GM19099 (cell line): ENCODE measurements around the gene SKAP1.

ENCODE experiments used
- POLR2A ChIP-seq: IDR thresholded peaks from 3 replicates; pipeline ENCODE4 v1.6.1; 2011; ENCODE audit warnings: low read depth; ENCODE audit not compliant: insufficient read length; ENCODE audit errors: extremely low read depth

Gene SKAP1

DNA sequence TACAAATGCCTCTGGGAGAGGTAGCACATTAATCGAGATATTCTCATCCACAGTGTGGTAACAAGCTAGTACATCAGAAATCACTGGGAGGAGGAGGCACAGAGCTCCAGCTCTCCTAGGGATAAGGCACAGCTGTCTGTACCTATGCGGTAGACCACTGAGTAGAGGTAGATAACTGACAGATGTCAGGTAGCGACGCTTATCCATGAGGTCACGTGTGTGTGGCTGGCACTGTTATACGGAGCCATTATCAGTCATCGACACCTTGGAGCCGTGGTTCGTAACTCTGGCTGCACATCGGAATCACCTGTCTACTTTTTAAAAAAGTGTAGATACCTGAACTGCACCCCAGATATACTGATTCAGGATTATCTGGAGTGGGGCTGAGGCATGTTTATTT, 220.0 kb downstream of the SKAP1 start:
- TF ChIP-seq POLR2A: no peak

DNA sequence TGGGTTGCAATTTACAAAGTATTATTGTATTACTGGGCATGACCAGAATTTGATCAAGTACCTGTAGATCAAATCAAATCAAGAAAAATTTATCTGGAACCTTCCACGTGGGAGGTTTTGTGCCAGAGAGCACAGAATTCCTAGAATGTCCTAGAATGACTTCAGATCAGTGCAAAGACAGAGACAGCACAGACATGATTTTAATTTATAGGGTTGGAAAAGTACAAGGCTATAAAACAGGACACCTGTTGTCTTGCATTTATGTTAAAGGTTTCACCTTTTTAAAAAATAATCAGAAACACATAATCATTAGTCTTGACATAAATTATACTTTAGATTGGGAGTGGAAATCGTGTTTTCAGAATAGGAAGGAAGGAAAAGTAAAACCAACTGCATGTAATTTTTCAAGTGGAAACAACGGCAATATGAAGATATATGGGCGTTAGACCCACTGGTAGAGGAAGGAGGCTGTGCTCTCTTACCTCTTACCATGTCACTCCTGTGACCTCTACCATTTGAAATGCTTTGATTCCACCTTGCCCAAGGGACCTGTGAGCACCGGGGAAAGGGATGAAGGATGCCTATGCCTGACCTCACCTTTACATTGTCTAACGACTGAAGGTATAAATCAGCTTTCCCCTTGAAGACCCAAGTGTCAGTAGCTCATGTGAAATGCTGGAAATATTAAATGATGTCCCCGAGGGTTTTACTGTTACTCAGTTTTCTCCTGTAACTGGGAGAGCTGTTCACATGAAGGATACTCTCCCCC, 222.1 kb downstream of the SKAP1 start:
- no peak for TF ChIP-seq POLR2A

DNA sequence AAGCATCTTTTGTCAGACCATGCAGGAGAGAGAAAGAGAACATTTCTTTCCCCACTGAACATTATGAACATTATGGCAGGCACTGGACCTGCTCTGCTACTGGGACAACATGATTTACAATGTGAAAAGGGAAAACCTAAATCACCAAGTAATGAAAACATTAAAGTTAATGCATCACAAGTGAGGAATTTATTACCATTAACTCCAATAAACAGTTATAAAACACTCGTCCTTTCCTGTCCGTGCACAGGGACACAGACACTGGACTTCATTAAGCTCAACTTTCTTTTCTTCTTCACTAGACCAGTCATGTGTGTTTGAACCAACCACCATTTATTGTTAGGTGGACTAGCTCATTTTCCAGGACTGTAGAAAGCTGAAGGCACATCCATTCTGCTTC, 227.1 kb downstream of the SKAP1 start:
- no peak for TF ChIP-seq POLR2A

DNA sequence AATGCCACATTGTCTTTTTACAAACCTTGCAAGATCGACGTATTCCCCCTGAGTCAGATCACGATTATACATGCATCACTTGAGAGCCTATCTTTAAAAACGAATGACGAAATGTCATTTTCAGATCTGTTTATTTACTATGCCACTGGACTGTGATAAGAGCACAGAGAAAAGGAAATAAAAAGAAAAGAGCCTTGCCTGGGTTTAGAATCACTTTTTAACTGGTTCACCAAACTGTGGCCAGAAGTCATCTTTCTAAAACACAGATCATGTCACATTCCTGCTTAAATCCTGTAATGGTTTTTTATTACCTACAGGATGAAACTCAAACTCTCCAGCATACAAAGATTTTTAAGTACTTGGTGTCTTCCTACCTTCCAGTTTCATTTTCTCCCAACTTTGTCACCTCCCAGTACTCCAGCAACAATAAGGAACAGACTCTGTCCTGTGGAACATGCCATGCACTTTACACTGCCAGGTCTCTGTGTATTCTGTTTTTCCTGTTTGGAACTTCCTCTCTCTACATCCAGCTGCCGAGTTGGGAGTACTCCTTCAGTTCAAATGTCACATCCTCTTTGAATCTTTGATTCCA, 231.0 kb downstream of the SKAP1 start:
- TF ChIP-seq POLR2A: no peak

DNA sequence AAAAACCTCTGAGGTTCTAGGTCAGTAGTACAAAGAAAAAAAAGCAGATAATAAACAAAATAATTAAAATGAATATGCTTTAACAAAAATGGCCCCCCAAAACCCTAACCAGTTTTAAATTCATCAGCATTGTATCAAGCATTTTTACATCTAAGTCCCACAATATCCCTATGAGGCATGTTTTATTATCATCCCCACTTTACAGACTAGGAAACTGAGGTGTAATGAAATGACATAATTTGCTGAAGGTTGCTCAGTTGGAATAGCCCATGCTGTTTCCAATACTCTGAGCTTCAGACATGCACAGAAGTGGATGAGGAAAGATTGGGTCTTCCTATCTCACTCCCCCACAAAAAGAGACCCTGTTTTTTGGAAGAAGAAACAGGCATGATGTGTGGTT, 234.1 kb downstream of the SKAP1 start:
- TF ChIP-seq POLR2A: no peak

DNA sequence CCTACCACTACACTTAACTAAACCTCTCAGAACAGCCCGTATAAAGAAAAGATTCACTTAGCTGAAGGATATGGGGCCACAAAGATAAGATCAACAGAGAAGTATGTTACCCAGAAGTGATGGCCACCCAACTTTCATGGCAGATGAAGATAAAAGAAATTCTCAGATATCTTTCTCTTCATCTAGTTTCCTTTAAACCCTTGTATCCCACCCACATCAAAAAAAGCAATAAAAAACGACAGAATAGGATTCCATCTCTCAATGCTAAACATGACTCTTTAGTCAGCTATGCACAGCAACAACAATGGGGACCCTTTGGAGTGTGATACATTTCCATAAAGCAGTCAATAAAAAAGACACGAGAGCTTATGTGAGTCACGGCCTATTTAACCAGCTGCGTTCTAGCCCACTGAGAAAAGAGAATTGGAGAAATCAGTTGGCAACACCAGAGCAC, 235.9 kb downstream of the SKAP1 start:
- no peak for TF ChIP-seq POLR2A

DNA sequence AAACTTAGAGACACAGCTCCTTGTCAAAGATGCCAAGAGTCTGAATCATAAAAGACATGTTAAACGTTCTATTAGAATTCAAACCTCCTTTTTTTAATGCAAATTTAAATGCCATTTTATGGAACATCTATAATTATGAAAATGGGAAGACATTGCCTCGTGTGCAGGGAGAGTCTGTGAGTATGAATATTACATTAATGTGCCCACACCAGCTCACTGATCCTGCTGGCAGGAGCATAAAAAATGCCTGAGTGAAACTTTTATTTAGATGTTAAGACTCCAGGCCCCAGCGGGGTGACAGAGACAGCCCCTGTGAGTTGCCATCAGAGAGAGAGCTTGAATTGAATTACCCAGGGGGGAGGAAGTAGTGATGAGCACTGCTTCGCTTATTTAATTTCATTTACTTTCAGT, 237.7 kb downstream of the SKAP1 start:
- TF ChIP-seq POLR2A: no peak

DNA sequence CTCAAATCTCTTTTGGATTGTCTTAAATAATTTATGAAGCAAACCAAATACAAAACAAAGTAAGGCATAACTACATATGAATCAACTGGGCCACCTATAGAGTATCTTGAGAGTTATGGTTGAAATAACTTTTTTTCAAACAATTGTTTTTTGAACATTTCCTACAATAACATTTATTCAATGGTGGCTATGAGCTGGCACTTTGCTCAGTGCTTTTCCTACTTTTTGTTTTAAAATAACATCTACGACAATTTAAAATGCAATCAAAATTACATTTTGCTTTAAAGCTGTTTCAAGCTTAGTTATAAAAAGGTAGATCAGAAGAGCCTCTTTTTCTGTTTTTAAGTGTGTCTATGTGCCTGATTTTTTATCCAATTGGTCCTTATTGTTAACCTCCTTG, 238.7 kb downstream of the SKAP1 start:
- no peak for TF ChIP-seq POLR2A

DNA sequence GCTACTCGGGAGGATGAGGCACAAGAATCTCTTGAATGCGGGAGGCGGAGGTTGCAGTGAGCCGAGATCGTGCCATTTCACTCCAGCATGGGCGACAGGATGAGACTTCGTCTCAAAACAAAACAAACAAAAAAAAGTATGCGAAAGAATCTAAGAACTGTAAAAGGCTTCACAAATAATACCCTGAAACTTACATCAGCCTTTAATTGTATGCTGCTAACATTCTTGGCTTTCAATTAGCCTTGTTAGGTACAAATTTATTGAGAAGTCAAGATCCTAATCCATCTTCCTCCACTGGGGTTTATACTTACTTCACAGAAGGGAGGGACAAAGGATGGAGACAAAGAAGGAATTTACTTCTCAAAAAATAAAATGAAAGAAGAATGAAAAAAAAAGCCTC, 239.1 kb downstream of the SKAP1 start:
- no peak for TF ChIP-seq POLR2A

DNA sequence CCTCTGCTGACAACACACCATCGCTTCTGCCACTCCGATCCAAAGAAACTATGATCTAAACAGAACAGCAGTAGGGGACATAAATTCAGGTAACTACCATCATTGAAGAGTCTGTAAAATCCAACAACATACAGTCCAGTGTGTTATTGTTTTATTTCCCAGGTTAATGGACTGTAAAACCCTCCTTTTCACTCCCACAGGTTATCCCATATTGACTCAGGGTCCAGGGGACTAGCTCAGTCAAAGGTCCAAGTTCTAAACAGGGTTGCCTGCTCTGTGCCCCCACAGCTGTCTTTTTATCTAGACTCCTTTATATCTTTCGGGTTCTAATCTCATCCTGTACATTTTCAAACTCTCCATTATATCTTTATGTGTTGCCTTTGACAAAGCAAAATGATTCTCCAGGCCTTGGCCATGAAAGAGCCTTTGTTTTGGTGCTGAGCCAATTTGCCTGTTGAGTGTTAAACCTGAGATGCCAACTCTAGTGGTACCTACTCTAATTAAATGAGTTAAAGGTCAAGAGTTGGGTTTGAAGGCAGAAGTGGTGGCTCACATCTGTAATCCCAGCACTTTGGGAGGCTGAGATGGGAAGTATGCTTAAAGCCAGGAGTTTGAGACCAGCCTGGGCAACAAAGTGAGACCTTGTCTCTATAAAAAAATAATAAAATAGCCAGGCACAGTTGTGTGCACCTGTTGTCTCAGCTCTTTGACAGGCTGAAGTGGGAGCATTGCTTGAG, 242.0 kb downstream of the SKAP1 start:
- TF ChIP-seq POLR2A: no peak

DNA sequence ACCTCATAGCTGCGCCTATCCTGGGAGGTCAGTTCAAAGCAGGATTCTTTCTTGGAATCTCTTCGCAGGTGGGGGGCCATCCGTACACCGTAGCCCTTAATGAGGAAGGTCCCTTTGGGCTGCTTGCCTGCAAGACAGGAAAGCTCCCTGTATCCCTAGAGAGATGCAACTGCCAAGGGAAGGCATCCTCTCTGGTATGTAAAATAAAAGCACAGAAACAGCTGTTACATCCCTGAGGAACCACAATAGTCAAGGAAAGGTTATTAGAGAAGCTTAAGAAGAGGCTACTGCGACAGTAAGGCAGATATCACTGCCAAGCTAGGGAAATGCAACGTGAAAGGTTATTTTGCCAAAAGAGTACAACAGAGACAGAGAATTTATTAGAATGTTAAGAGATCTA, 245.3 kb downstream of the SKAP1 start:
- TF ChIP-seq POLR2A: no peak

DNA sequence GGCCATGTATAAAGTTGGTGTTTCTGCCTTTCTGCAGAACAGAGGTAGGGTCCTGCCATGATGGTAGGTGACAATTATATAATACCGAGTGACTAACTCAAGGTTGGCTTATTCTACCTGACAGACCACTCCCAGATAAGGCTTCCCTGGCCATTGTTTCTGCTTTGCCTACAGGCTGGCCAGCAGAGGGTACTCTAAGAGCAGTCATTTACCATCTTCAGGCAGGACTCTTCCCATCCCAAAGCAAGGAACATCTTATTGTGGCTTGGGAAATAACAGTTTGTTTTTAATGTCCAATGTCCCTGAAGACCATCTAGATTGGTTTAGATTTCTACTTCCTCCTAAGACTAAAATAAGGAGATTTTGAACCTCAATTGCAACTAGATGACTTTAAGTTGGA, 248.4 kb downstream of the SKAP1 start:
- no peak for TF ChIP-seq POLR2A

DNA sequence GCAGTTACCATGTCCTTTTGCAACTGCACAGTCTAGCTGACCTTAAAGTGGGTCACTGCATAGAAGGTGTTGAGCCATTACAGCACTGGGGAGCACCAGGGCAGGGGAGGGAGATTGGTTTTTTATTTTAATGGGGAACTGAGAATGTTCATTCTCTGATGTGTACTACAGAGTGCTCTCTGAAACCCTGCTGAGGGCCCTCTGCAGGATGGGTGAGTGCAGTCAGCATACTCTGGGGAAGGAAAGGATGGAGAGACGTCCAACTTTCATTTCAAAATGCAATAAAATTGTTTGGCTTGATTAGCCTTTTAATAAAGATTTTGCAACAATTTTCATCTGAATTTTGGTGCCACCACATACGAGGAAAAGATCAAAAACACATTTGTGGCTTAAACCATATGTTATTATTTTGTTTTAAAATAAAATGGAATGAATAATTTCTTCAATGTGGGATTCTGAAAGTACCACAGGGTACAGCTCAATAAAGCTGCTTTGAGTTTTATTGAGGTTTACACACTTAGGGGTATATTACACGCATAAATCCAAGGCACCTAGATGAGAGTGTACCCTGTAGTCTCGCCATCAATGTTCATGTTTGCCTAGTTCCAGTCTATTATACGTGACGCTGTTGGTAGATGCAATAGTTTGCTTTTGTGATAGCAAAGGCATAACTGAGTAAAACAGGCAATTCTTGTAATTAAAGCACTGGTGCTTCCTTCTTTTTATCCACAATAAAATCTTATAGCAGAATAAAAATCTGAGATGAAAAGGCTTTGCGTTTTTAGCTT, 249.0 kb downstream of the SKAP1 start:
- no peak for TF ChIP-seq POLR2A

DNA sequence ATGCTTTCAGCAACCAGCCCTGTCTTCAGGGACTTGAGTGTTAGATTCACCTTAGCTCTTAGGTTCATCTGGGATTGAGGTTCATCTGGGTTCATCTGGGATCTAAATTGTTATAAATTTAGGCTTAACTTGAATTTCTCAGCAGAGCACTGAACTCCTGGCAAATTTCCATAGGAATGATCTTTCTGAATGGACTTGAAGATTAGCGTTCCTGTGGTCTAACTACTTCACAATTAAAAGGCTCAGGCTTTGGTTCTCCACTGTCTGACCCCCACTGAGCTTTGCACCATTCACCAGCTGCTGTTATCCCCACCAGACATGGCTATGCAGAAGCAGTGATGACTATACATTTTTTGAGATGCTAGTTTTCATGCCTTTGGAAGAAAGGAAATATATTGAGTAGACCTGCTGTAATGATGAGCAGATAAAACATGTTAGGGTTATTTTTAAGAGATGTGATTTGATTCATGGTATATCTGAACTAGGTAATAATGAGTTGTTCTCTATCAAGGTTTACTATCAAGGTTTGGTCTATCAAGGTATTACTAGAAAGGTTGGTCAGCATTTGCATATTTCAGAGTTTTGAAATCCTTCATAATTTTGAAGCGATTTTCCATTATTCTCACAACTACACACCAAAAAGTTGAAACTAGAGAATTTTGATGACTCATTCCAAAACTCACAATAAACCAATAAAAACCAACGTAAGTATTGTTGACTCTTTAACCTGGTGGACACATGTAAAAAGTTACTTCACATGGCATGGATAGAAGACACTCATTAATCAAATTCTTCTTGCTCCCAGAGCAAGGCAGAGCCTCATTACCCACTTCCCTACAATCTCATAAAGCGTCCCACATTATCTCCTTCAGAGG, 250.7 kb downstream of the SKAP1 start:
- TF ChIP-seq POLR2A: no peak
